Nephron progenitor cell (in vitro differentiated cells): ENCODE measurements around the gene CACNA1C.

Source experiments
- DNase-seq: peaks from one replicate; pipeline ENCODE4 v3.0.0; 2021
- H3K27ac Mint-ChIP-seq: 2 replicates; pipeline ENCODE4 v1.8.0; 2021; ENCODE audit warnings: mild to moderate bottlenecking, moderate library complexity, mixed read lengths
- H3K27me3 Mint-ChIP-seq: 2 replicates; pipeline ENCODE4 v1.8.0; 2021; ENCODE audit warnings: mild to moderate bottlenecking, low read depth, mixed read lengths; ENCODE audit not compliant: poor library complexity
- H3K36me3 Mint-ChIP-seq: 2 replicates; pipeline ENCODE4 v1.8.0; 2021; ENCODE audit warnings: low read depth, mixed read lengths
- H3K4me1 Mint-ChIP-seq: 2 replicates; pipeline ENCODE4 v1.8.0; 2021; ENCODE audit warnings: mixed read lengths
- H3K4me3 Mint-ChIP-seq: 2 replicates; pipeline ENCODE4 v1.8.0; 2021; ENCODE audit warnings: mild to moderate bottlenecking, moderate library complexity, mixed read lengths
- H3K9me3 Mint-ChIP-seq: 2 replicates; pipeline ENCODE4 v1.8.0; 2021; ENCODE audit warnings: mild to moderate bottlenecking, moderate library complexity, mixed read lengths
- TF ChIP-seq, protein P1 (sequence below): fragments of 200-600 bp; sonication (generic); IDR thresholded peaks from 2 replicates; pipeline ENCODE4 v1.5.0; 2021; ENCODE audit warnings: antibody characterized with exemption

CACNA1C gene

DNA sequence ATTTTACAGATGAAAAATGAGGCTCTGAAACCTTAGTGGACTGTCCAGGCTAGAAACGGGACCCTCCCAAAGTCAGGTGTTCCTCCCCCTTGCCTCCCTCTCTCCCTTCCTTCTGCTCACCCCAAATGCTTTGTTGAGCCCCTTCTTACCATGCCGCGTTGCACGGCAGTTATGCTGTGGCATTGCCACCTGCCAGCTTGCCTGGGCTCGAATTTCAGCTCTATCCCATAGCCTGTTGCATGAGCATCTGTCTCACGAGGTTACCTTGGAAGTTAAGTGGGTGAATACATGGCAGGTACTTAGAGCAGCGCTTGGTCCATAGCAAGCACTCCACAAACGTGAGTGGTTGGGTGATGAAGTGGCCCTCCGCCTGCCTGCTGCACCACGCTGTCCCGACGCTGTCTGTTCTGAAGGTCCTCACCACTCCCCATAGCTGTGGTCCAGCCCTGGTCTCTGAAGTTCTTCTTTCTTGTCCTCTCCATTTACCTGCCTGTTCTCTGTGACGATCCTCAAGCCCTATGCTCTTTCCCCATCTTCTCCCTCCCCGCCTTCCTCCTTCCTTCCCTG, 269.9 kb downstream of the CACNA1C start:
- Mint-ChIP-seq H3K4me1 (peaks cover 63% of the 10 kb centered on the region), H3K27ac (no peak overlapping the region), H3K4me3 (no peak overlapping the region), H3K36me3 (no peaks in the 10 kb centered on the region), H3K27me3 (peaks cover 39% of the 10 kb centered on the region), H3K9me3 (no peaks in the 10 kb centered on the region)
- DNase-seq = no peak
- TF ChIP-seq, protein P1, sequence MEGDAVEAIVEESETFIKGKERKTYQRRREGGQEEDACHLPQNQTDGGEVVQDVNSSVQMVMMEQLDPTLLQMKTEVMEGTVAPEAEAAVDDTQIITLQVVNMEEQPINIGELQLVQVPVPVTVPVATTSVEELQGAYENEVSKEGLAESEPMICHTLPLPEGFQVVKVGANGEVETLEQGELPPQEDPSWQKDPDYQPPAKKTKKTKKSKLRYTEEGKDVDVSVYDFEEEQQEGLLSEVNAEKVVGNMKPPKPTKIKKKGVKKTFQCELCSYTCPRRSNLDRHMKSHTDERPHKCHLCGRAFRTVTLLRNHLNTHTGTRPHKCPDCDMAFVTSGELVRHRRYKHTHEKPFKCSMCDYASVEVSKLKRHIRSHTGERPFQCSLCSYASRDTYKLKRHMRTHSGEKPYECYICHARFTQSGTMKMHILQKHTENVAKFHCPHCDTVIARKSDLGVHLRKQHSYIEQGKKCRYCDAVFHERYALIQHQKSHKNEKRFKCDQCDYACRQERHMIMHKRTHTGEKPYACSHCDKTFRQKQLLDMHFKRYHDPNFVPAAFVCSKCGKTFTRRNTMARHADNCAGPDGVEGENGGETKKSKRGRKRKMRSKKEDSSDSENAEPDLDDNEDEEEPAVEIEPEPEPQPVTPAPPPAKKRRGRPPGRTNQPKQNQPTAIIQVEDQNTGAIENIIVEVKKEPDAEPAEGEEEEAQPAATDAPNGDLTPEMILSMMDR = no peak

DNA sequence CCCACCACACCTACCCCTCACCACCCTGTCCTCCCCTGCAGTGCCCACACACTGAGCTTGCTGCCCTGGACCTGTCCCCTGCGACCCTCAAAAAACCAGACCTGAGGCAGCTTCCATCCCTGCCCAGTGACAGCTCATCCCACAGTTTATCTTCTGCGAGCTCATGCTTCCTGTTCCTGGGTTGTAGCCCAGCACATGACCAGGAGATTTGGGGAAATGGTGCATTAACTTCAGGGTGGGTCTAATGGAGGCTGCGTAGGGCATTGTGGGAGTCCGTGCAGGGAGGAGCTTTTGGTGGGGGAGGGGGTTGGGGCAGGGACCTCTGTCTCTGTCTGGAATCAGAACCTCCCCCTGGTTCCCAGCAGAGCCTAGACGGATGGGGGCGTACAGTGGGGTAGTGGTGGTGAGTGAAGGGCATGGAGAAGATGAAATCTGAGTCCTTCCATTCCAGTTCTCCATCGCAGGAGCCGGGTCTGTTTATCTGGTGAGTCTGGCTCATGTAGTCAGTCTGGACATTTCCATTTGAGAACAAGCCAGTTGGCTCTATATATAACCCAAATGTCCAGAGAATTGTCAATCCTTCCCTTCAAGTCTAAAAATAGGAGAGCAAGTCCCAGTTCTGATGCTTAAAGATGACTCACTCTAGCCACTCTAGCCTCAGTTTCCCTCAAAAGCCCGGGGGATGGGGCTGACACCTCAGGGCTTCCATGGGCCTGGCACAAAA, 270.9 kb downstream of the CACNA1C start:
- TF ChIP-seq, protein P1 = no peak
- no peak overlapping the region for H3K4me3 Mint-ChIP-seq
- H3K27me3 Mint-ChIP-seq = peaks cover 35% of the 10 kb centered on the region
- DNase-seq = no peak
- peaks cover 56% of the 10 kb centered on the region for H3K4me1 Mint-ChIP-seq
- no peaks in the 10 kb centered on the region for H3K36me3 Mint-ChIP-seq
- H3K27ac Mint-ChIP-seq = no peak overlapping the region
- no peaks in the 10 kb centered on the region for H3K9me3 Mint-ChIP-seq

DNA sequence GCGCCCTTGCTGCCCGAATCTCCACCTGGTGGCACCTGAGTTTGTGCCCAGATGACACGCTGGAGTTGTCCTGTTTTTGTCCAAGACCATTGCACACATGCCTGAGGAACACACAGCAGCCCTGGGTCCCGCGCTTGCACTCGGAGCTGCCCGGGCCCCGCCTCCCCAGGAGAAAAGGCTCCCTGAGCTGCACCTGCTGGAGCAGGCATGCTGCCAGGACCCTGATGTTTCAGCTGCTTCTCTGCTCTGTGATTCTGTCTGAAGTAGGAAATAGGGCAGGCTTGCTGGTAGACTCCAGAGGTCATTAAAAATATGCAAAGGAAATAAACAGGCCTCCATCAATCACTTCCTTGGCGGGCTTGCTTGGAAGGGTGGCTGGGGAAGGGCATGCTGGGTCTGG, 271.6 kb downstream of the CACNA1C start:
- no peak overlapping the region for H3K4me3 Mint-ChIP-seq
- TF ChIP-seq, protein P1 = no peak
- H3K36me3 Mint-ChIP-seq = no peaks in the 10 kb centered on the region
- H3K27me3 Mint-ChIP-seq = peaks cover 35% of the 10 kb centered on the region
- H3K4me1 Mint-ChIP-seq = peaks cover 55% of the 10 kb centered on the region
- peak; percentile 20 for DNase-seq
- no peaks in the 10 kb centered on the region for H3K9me3 Mint-ChIP-seq
- H3K27ac Mint-ChIP-seq = no peak overlapping the region

DNA sequence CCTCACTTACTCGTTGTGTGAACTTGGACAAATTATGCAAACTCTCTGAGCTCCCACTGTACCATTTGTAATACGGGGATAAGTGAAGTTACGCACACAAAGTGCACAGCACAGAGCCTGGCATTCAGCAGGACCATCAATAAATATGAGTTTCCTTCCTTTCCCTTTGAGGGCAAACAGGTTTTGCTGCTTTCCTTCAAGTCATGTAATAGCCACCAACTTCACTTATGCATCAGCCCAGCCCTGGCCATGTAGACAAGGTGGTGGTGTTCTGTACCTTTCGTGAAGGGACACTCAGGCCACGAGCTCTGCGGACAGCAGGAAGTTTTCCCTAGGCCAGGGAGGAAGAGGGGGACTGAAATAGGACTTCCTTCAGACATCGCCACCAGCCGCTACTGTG, 272.7 kb downstream of the CACNA1C start:
- Mint-ChIP-seq H3K27me3 (peaks cover 28% of the 10 kb centered on the region), H3K27ac (no peak overlapping the region), H3K4me1 (peaks cover 44% of the 10 kb centered on the region), H3K9me3 (no peaks in the 10 kb centered on the region), H3K36me3 (no peaks in the 10 kb centered on the region), H3K4me3 (no peak overlapping the region)
- DNase-seq = no peak
- TF ChIP-seq, protein P1 = no peak

DNA sequence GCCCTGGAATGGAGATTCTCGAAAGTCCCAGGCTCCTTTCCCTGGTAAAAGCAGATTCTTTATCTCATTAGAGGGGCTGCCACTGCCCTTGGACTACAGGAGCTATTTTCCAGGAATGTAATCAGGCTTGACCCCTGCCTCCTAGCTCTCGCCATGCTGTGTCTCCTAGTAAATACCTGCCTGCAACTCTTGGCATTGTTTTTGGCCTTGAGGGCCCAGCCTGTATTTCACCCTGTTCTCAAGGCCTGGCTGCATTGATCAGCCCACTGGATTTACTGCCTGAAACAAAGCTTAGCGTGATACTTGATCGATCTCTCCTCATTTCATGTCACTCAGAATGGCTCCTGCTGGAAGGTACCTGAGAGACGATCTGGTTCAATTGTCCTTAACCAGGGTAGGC, 273.7 kb downstream of the CACNA1C start:
- TF ChIP-seq, protein P1 = no peak
- no peak overlapping the region for H3K4me3 Mint-ChIP-seq
- no peaks in the 10 kb centered on the region for H3K9me3 Mint-ChIP-seq
- DNase-seq = no peak
- H3K27me3 Mint-ChIP-seq = peaks cover 21% of the 10 kb centered on the region
- H3K36me3 Mint-ChIP-seq = no peaks in the 10 kb centered on the region
- peaks cover 47% of the 10 kb centered on the region for H3K4me1 Mint-ChIP-seq
- H3K27ac Mint-ChIP-seq = no peak overlapping the region

DNA sequence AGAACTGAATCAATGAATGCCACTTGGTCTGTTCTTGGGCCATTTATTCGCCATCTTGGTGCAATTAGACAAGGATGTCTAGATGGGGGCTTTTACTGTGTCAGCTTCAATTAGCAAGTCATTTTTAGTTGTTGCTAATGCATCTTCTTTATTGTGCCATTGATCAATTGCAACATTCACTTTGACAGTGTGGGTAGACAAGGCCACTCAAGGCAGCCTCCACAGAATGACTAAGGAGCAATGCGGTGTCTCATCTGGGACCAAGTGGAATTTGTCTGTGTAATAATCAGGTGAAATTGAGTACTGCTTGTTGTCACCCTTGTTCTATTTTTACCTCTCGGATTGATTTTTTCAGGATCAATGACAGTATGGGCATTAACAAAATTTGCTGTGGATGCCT, 275.9 kb downstream of the CACNA1C start:
- peaks cover 49% of the 10 kb centered on the region for H3K4me1 Mint-ChIP-seq
- H3K4me3 Mint-ChIP-seq = no peak overlapping the region
- no peak overlapping the region for H3K27ac Mint-ChIP-seq
- H3K36me3 Mint-ChIP-seq = no peaks in the 10 kb centered on the region
- TF ChIP-seq, protein P1 = no peak
- H3K27me3 Mint-ChIP-seq = peaks cover 11% of the 10 kb centered on the region
- H3K9me3 Mint-ChIP-seq = no peaks in the 10 kb centered on the region
- DNase-seq = no peak
